RWPE1 (cell line): Measurements from ENCODE around the gene TNC.

Experiments used
- CTCF ChIA-PET: fragments of 350-600 bp; sonication (Branson Sonifier 250); formaldehyde crosslinking; extraction: SDS; loops from one replicate; lab custom pipeline; 2021; lab: Yijun Ruan, JAX
- POLR2A ChIA-PET: fragments of 400-600 bp; formaldehyde crosslinking; extraction: SDS; loops from one replicate; lab custom pipeline; 2020; ENCODE audit warnings: antibody characterized with exemption; ENCODE audit not compliant: low non-redundant PET; lab: Yijun Ruan, JAX
- DNase-seq: peaks from one replicate; pipeline ENCODE4 v3.0.0; 2012; ENCODE audit warnings: low spot score
- H3K27ac ChIP-seq: fragments of 450-650 bp; 2 replicates; pipeline ENCODE4 v1.5.1; 2017
- TF ChIP-seq, protein P1 (sequence below): fragments of 450-650 bp; conservative IDR thresholded peaks from 2 replicates; pipeline ENCODE4 v1.5.1; 2017; ENCODE audit warnings: low read depth, mild to moderate bottlenecking

Gene TNC

DNA sequence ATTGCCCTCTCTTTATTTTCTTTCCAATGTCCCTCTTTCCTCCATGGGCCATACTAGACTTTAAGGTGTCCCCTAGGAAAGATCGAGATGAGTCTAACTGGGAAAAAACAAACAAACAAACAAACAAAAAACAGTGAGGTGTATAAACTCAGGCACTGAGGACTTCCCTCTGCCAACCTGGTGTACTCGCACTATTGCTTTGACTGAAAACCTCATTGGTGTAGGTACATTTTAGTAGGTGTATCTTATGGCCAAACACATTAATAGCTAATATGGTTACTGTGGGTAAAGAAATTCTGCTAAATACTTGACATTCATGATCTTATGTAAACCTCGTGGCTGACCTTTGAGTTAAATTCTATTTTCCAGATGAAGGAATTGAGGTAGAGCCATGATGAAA, 74.3 kb downstream of the TNC start:
- POLR2A ChIA-PET, result no interaction called here

DNA sequence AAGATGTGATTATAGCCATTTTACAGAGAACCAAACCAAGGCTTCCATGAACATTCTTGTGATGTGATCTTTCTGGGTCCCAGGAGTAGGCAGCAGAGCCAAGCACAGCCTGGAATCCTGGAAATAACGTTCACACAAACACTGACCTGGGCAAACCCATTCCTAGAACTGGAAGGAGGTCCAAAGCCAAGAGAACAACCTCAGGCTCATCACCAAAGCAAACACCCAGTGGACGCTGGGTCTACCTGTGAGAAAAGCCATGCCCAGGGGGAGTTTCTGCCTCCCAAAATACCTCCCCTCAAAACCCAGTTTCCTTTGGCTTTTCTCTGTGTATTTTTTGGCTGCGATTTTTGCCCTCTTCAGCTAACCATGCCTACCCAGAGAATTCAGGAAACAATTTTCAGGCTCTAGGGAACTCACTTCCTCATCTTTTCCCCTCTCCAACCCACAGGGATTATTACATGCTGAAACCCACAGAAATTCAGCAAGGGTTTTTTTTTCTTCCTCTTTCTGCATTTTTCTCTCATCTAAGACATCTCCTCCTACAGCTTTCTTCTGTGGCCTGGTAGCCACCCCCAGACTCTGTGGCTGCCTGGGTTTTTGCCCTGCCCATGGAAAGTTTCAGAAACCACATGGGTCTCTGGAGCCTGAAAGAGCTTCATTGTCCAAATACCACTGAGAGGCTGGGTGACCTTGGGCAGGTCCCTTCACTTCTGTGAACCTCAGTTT, 75.0 kb downstream of the TNC start:
- ChIA-PET CTCF (interaction anchor here (0.6 kb wide), 1 partner anchor 15 kb away, joined by 4 read pairs; no protein-coding TSS in a partner anchor), POLR2A (no interaction called here)
- no peak overlapping the region for H3K27ac ChIP-seq
- no peak for DNase-seq
- TF ChIP-seq, protein P1, sequence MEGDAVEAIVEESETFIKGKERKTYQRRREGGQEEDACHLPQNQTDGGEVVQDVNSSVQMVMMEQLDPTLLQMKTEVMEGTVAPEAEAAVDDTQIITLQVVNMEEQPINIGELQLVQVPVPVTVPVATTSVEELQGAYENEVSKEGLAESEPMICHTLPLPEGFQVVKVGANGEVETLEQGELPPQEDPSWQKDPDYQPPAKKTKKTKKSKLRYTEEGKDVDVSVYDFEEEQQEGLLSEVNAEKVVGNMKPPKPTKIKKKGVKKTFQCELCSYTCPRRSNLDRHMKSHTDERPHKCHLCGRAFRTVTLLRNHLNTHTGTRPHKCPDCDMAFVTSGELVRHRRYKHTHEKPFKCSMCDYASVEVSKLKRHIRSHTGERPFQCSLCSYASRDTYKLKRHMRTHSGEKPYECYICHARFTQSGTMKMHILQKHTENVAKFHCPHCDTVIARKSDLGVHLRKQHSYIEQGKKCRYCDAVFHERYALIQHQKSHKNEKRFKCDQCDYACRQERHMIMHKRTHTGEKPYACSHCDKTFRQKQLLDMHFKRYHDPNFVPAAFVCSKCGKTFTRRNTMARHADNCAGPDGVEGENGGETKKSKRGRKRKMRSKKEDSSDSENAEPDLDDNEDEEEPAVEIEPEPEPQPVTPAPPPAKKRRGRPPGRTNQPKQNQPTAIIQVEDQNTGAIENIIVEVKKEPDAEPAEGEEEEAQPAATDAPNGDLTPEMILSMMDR, result no peak

More for the DNA sequence above, 74.3 kb downstream of the TNC start:
- CTCF ChIA-PET, result interaction anchor here (0.6 kb wide), 2 partner anchors 15 to 55 kb away, joined by 4 to 5 read pairs; no protein-coding TSS in a partner anchor
- no peak overlapping the region for H3K27ac ChIP-seq
- no peak for DNase-seq
- TF ChIP-seq, protein P1, result no peak

DNA sequence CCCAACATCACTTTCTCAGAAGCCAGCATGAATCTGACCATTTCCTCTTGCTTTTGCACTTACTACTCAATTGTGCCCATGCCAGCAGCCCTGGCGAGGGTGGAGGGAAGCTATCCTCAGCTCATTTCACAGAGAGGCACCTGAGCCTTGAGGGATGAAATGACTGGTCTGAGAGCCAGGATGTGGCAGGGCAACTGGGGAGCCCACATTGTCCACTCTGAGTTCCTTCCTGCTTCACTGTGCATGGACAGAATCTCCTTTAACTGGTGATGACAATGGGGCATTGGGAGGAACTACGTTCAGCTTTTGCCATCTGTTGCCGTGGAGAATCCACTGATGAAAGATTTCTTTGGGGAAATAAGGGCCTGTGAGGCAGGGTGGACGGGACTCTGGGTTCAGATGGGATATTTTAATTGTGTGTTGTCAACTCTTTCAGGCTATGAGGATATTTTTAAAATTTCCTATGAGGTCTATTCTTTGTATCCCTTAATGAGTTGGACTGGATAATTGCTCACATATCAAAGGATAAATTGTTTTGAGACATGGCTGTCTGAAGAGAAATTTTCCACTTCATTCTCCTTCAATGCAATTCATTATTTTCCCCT, 78.3 kb downstream of the TNC start:
- ChIA-PET CTCF (interaction anchor here (1.0 kb wide), 1 partner anchor 25 kb away, joined by 3 read pairs; no protein-coding TSS in a partner anchor), POLR2A (no interaction called here)

DNA sequence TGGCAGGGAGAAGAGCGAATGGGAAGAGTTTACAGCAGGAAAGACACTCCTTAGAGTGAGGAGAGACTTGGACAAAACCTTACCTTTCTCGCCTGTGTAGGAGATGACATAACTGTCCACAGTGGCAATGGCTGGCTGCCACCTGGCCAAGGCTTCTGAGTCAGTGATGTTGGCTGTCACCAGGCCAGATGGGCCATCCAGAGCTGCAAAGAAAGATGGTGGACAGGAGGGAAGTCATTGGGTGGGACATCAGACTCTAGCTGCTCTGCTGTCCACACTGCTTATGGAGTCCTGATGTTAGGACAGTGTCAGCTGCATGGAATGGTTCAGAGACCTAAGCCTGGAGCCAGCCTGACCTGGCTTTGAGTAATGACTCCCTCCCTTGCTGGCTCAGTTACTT, 79.8 kb downstream of the TNC start:
- no peak overlapping the region for H3K27ac ChIP-seq
- TF ChIP-seq, protein P1, result no peak
- ChIA-PET CTCF (interaction anchor here (0.7 kb wide), 1 partner anchor 799 kb away, joined by 3 read pairs; no protein-coding TSS in a partner anchor), POLR2A (no interaction called here)
- DNase-seq, result no peak

More for the DNA sequence above, 78.3 kb downstream of the TNC start:
- H3K27ac ChIP-seq, result no peak overlapping the region
- no peak for DNase-seq
- TF ChIP-seq, protein P1, result no peak

DNA sequence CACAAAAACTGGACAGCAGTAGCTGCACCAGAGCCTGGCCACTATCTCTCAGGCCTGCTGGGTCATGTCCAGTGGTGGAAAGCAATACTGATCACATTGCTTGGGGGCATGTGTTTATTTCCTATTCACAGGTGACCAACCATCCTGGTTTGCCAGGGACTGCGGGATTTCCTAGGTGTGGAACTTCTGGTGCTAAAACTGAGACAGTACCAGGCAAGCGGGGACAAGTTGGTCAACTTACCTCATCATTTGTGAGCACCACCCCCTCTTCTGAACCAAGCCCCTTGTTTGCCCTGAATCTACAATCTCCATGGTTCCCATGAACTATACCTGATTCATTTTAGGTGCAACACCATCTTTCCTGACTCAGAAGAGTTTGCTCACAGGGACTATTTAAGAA, 81.3 kb downstream of the TNC start:
- peak overlapping the region; percentile 49 for H3K27ac ChIP-seq
- ChIA-PET CTCF (no interaction called here), POLR2A (no interaction called here)
- peak; percentile 93 for DNase-seq
- TF ChIP-seq, protein P1, result no peak

DNA sequence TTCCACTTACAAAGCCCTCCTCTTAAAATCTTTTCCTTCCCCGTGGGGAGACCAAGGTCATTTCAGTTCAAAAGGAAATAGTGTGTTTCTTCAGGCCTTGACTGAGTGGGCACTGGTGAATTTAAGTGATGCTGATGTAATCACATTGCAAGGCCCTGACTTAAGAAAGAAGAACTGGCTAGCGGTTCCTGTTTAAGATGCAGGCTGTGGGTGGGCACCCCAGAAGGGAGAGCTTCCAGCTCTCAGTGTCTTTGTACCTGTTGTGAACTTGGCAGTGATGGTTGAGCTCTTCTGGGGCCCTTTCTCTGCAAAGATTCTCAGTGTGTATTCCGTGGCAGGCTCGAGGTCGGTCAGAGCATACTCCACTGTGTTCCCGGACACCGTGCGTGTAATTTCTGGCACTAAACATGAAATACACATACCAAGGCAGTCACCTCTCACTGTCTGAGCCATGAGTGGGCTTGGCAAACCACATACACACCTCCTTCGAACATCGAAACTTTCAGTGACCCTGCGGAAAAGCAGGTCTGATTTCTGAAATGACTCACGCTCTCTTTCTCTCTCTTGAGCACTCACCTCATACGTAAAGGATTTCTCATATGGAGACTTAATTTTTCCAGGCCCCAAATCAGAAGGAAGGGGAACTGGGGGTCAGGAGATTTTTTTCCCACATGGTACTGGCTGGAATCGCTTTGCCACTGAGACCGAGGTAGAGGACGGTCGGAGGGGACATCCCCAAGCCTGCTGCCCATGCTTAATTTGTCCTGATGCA, 81.9 kb downstream of the TNC start:
- ChIA-PET CTCF (interaction anchor here (0.9 kb wide), 1 partner anchor 22 kb away, joined by 3 read pairs; no protein-coding TSS in a partner anchor), POLR2A (no interaction called here)
- H3K27ac ChIP-seq, result peak overlapping the region; percentile 49
- TF ChIP-seq, protein P1, result no peak
- DNase-seq, result peak; percentile 80
